Hepatocyte (in vitro differentiated cells): ENCODE data around the gene CCDC60.

Experiments
- CTCF ChIP-seq: fragments of 200-600 bp; sonication (generic); IDR thresholded peaks from 2 replicates; pipeline ENCODE4 v1.5.1; 2016; ENCODE audit warnings: antibody characterized with exemption, mild to moderate bottlenecking; ENCODE audit not compliant: poor library complexity
- EZH2phosphoT487 ChIP-seq: fragments of 200-600 bp; sonication (generic); IDR thresholded peaks from one replicate; pipeline ENCODE4 v1.6.1; 2018; ENCODE audit warnings: antibody characterized with exemption, mild to moderate bottlenecking, low read depth, moderate library complexity; ENCODE audit not compliant: unreplicated experiment, severe bottlenecking

- TF ChIP-seq CTCF: no peak
- TF ChIP-seq EZH2phosphoT487: no peak
Observed at GRCh38 chr12:119301379-119301778, 33.1 kb upstream of the CCDC60 start.
